ENCODE measurements around the gene SCD5.

SCD5 gene

GRCh38 chr4:82618103-82618720 lies 180.4 kb downstream of the SCD5 start:
- no peak for DNase-seq (ENCODE audit: low read depth)
- H3K4me3 ChIP-seq (ENCODE audit: low read depth, low read length), result no peak overlapping the region
- no peak for TF ChIP-seq CTCF (IDR thresholded peaks at IDR 0.05; ENCODE audit: insufficient read depth, low read depth, low read length, missing control alignments)

- DNase-seq (ENCODE audit: low read depth), result no peak
- no peak overlapping the region for H3K4me3 ChIP-seq (ENCODE audit: low read depth, low read length)
- TF ChIP-seq CTCF (IDR thresholded peaks at IDR 0.05; ENCODE audit: insufficient read depth, low read depth, low read length, missing control alignments), result no peak
These were observed 183.7 kb downstream of the SCD5 start for GRCh38 chr4:82614838-82615449.

GRCh38 chr4:82613121-82613520 lies 185.5 kb downstream of the SCD5 start:
- TF ChIP-seq CTCF (IDR thresholded peaks at IDR 0.05; ENCODE audit: insufficient read depth, low read depth, low read length, missing control alignments), result no peak
- H3K4me3 ChIP-seq (ENCODE audit: low read depth, low read length), result no peak overlapping the region
- DNase-seq (ENCODE audit: low read depth), result no peak

GRCh38 chr4:82611982-82612381 lies 186.6 kb downstream of the SCD5 start:
- DNase-seq (ENCODE audit: low read depth), result no peak
- H3K4me3 ChIP-seq (ENCODE audit: low read depth, low read length), result no peak overlapping the region
- no peak for TF ChIP-seq CTCF (IDR thresholded peaks at IDR 0.05; ENCODE audit: insufficient read depth, low read depth, low read length, missing control alignments)

- no peak for DNase-seq (ENCODE audit: low read depth)
- no peak for TF ChIP-seq CTCF (IDR thresholded peaks at IDR 0.05; ENCODE audit: insufficient read depth, low read depth, low read length, missing control alignments)
- no peak overlapping the region for H3K4me3 ChIP-seq (ENCODE audit: low read depth, low read length)
These were observed 187.1 kb downstream of the SCD5 start for GRCh38 chr4:82611527-82611926.

- no peak for TF ChIP-seq CTCF (IDR thresholded peaks at IDR 0.05; ENCODE audit: insufficient read depth, low read depth, low read length, missing control alignments)
These were observed 188.6 kb downstream of the SCD5 start for GRCh38 chr4:82610041-82610440.

GRCh38 chr4:82606622-82607021 lies 192.0 kb downstream of the SCD5 start:
- H3K4me3 ChIP-seq (ENCODE audit: low read depth, low read length), result no peak overlapping the region
- DNase-seq (ENCODE audit: low read depth), result no peak
- no peak for TF ChIP-seq CTCF (IDR thresholded peaks at IDR 0.05; ENCODE audit: insufficient read depth, low read depth, low read length, missing control alignments)

More at GRCh38 chr4:82610041-82610440, 188.6 kb downstream of the SCD5 start:
- H3K4me3 ChIP-seq (ENCODE audit: low read depth, low read length), result no peak overlapping the region
- DNase-seq (ENCODE audit: low read depth), result no peak

Measured in GM12865 (cell line).